Hepatic stellate cell (primary cell): ENCODE data around the gene TNFRSF17.

Experiments
- DNase-seq: peaks from one replicate; pipeline ENCODE4 v3.0.0; 2011; ENCODE audit warnings: low spot score

TNFRSF17 gene

DNA sequence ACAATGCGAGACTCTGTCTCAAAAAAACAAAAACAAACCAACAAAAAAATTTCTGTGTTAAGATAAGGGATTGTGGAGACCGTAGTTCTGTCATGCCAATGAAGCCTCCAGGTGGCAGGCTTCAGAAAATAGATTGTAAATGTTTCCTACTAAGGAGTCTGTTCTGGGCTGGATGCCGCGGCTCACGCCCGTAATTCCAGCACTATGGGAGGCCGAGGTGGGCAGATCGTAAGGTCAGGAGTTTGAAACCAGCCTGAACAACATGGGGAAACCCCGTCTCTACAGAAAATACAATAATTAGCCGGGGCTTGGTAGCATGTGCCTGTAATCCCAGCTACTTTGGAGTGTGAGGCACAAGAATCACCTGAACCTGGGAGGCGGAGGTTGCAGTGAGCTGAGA is 7.1 kb downstream of the TNFRSF17 start:
- no peak for DNase-seq

GRCh38 chr16:11973070-11973469 is 8.1 kb downstream of the TNFRSF17 start:
- no peak for DNase-seq

DNA sequence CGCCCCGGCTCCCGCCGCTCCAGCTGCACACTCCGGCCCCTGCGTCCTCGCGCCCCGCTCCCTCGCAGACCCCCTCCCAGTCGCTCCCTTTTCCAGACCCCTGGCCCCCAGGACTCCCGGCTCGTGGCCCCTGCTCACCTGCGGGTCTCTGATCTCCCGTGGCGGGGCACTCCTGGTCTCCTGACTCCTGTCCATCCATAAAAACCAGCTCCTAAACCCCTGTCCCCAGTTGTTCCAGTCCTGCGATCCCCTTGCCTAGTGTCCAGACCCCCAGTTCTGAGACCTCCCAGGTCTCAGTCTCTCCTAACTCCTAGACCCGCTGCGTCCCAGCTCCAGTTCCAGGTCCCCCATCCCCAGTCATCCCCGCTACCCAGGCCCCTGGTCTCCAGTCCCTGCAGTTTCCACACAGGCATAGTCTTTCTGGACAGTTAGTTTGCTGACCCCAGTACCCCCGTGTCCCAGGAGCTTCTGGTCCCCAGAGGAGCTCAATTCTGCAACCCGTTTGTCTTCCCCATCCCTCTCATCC is 11.9 kb downstream of the TNFRSF17 start:
- no peak for DNase-seq

DNA sequence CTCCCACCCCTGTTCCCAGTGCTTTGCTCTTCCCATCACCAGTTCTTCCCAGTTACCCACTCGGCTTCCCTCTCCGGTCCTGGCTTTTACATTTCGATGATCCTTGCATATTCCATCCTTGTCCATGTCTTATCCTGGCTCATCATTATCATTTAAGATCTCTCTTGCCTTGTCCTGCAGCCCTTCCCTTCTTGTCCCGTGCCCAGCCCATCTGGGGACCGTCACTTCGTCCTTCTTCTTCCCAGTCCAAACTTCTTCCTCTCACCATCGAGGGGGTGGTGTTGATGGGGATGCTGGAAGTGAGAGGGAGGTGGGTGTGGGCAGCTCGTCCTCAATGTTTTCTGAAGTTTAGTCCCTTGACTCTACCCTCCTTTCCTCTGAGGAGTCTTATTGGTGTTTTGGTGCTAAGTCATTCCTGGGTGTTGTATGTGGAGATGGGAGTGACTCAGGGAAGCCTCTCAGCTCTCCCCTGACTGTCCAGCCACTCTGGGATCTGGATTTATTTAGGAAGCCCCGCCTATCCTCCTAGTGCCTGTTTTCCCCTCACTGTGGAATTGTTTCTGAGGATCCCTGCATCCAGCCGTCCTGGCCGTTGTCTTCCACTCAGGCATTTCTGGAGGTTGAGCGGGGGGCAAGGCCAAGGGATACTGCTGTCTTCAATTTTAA is 12.5 kb downstream of the TNFRSF17 start:
- DNase-seq, result peak; percentile 83

GRCh38 chr16:11978080-11978479 is 13.1 kb downstream of the TNFRSF17 start:
- DNase-seq, result no peak

DNA sequence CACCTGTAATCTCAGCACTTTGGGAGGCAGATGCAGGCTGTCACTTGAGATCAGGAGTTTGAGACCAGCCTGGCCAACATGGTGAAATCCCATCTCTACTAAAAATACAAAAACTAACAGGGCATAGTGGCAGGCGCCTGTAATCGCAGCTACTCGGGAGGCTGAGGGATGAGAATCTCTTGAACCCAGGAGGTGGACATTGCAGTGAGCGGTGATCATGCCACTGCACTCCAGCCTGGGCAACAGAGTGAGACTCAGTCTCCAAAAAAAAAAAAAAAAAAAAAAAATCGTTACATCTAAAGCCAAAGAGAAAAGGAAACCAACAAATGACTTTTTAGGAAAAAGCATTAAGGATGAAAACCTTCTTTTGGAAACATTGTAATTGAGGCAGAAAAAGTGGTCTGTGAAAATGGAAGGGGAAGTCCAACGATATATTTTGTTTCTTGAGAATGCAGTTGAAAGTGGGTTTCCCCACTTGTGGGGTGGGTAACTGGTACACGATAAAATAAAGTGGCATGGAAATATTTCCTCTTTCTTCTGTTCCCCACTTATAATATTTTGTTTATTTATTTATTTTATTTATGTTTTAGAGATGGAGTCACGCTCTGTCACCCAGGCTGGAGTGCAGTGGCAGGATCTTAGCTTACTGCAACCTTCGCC is 14.1 kb downstream of the TNFRSF17 start:
- DNase-seq, result no peak

DNA sequence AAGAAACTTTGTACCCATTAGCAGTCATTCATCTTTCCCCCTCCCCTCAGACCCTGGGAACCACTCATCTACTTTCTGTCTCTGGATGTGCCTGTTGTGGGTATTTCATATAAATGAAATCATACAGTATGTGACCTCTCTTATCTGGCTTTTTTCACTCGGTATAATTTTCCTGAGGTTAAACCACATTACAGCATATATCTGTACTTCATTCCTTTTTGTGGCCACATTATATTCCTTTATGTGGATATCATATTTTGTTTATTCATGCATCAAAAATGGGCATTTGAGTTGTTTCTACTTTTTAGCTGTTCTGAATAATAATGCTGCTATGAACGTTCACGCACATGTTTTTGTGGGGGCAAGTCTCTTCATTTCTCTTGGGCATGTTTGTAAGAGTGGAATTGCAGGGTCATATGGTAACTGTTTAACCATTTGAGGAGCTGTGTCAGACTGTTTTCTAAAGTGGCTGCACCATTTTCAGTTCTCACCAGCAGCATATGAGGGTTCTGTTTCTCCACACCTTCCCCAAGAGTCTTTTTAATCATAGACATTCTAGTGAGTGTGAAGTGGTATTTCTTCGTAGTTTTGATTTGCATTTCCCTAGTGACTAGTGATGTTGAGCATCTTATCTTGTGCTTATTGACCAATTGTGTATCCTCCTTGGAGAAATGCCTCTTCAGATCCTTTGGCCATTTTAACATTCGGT is 15.3 kb downstream of the TNFRSF17 start:
- no peak for DNase-seq

DNA sequence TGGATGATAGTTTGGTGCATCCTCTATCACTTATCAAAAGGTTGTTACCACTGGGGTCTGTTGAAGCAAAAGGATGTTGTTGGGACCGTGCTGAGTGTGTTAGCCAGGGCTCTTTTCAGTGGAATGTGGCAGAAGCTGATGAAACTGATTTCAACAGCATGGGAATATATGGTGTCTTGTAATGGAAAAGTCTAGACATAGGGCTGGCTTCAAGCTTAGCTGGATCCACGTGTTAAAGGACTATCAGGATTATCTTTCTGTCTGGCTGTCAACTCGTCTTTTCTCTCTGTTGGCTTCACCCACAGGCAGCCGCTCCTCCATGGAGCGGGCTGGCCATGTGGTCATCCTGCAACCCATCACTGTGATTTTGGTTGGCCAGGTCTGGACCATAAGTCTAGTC is 20.2 kb downstream of the TNFRSF17 start:
- no peak for DNase-seq

- DNase-seq, result no peak
Observed at GRCh38 chr16:11986521-11987057, 21.6 kb downstream of the TNFRSF17 start.

- DNase-seq, result no peak
Observed at GRCh38 chr16:11988258-11988978, 23.4 kb downstream of the TNFRSF17 start.

DNA sequence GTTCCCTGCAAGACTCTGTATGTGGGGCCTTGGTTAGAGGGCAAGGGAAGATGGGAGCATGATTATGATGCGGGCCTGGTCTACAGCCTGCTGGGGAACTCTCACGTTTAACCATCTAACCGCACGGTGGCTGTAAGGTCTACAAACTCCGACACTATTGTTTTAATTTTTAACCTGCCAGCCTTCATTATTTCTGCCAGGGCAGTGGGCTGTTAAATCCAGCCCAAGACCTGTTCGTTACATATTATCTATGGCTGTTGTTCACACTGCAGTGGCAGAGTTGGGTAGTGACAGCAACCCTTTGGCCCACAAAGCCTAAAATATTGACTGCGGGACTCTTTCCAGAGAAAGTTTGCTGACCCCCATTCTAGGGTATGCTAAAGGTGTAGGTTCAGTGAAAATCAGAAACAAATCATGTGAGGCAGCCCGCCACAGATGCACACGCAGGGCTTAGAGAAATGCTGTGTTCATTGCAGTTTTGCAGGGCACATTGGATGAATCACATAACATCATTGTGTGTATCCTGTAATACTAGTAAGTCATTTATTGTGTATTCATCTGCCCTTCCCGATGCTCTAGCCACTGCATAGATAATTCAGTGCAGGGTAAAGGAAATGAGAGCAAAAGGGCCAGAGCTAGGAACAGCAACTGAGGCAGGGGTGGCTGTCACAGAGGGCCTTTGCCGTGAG is 25.8 kb downstream of the TNFRSF17 start:
- no peak for DNase-seq

DNA sequence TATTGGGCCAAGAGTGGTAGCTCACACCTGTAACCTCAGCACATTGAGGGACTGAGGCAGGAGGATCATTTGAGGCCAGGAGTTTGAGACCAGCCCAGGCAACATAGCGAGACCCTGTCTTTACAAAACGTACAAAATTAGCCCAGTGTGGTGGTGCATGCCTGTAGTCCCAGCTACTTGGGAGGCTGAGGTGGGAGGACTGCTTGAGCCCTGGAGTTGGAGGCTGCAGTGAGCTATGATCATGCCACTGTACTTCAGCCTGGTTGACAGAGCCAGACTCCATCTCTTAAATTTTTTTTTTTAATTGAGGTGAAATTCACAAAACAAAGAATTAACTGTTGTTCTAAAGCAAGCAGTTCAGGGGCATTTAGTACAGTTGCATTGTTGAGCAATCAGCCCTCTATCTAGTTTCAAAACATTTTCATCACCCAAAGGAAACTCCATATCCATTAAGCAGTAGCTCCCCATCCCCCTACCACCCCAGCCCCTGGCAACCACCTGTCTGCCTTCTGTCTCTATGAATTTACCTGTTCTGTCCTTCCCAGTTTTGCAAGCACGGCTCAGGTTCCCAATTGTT is 27.1 kb downstream of the TNFRSF17 start:
- DNase-seq, result no peak

- no peak for DNase-seq
Observed at GRCh38 chr16:11992586-11993524, 27.8 kb downstream of the TNFRSF17 start.

- no peak for DNase-seq
Observed at GRCh38 chr16:11994143-11995119, 29.4 kb downstream of the TNFRSF17 start.

DNA sequence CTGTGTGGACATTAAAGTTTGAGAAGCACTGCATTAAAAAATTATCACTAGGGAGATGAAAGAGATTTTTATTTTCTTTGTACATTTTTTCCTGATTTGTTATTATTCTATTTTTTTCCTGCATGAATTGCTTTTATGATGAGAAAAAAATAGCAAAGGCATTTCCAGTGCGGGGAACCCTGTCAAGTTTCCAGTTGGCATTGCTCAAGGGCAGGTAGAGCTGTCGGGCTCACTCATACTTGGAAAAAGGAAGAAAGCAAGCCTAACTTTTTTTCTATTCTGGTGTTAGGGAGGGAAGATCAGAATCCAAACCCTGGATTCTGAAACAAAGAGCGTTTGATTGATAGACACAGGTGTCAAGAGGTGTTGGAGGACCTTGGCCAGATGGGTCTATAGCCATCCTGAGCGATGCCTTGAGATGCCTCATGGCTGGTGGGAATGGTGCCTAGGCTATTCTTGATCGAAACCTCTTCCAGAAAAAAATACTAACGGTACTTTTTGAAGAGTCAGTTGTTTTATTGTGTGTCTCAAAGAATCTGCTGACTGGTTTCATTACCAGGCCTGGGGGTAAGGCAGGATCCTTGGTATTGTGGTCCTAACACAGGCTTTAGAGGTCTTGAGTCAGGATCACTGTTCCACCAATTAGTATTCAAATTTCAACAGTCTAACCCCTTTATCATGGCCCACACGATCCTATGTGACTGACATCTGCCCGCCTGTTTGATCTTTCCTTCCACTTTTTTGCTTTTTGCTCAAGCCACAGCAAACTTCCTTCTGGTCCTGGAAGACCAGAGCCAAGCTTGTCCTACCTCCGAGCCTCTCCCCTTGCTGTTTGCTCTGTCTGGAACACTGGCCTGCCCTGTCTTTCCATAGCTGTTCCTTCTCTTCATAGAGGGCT is 31.7 kb downstream of the TNFRSF17 start:
- no peak for DNase-seq

- no peak for DNase-seq
Observed at GRCh38 chr16:12000032-12000431, 35.0 kb downstream of the TNFRSF17 start.

DNA sequence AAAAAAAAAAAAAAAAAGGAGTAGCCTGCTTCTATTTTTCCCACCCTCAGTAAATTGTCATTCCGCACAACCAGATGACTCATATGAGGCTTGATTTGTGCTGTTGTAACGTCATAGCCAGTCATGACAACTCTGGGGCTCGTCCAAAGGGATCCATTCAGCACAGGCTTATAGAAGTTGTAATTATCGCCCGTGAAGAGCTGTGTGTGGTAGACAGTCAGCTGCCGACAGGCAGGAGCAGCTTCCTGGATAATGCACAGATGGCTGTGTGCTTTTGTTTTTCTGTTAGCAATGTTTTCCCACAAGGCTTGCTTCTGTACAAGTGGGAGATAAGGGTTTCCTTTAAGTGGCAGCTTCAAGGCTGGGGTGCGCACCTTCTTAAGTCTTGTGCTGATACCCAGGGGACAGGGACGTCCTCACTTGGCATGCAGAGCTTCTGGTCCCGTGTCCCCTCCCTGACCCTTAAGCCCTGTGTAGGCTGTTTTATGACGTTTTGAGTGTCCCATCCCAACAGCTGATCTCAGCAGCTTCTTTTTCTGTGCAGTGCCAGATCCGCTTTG is 37.5 kb downstream of the TNFRSF17 start:
- peak; percentile 62 for DNase-seq
